Activated CD4-positive, CD25-positive, alpha-beta regulatory T cell treated with anti-CD3 and anti-CD28 coated beads, Interleukin-2, amount 50 U/mL, for 24 hours (primary cell): ENCODE measurements around the gene PLB1.

ENCODE experiments used
- ATAC-seq, 2 donors: fragments of 150-1000 bp; cut with Tn5 transposase; one replicate each; pipeline ENCODE4 v1.10.0; 2021; ENCODE audit warnings: mild to moderate bottlenecking in 1 of 2, moderate library complexity in 1 of 2

The PLB1 gene

GRCh38 chr2:28499282-28499681, 3.4 kb downstream of the PLB1 start:
- no peak for ATAC-seq

DNA sequence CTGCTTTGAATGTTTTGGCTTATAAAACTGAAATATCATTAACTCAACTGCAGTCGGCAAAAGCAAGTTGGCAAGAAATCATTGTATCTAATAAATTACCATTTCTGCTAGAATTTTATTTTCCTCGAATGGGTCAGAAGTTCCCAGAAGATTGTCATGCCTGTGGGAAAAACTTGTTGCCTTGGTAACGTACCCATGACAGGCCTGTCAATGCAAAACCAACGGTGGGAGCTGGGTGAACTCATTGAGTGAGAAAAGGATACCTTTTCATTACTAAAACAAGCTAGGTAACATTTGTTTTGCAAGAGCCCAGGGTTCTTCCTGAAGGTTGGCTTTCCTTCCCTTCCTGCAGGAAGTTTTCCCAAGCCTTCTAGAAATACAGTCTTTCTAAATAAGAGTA, 9.5 kb downstream of the PLB1 start:
- no peak for ATAC-seq

DNA sequence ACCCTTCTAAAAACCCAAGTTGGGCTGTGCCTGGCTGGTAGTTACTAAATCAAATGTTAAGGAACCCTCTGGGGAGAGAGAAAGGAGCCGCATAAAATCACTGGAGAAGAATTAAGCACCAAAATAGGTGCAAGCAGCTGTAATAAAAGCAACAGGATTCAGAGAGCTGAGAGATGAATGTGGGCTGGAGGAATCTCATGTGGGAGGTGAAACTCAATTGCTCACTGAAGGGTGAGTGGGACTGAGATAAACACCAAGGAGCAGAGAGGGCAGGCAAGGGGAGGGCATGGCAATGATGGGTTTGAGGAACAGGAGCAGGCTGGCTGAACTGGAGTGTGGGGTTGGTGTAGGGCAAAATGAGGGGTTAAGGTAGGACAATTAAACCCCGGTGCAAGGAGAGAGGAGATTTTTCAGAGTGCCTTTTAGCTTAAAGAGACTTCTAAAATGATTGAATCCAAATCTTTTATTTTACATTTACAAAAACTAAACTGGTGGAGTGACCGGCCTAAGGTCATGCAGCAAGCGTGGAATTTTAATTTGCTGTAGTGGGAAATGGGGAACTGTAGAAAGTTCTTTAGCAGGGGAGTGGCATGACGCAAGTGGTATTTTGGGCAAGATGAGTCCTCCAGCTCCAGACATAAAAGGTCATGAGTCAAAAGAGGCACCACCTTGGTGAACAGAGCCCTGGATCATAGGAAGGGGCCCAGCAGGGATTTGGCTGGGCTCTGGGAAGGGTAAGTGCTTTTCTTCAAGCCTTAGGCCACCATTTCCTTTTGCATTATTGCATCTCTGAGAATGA, 10.5 kb downstream of the PLB1 start:
- no peak for ATAC-seq

- peak; percentile 96 to 98 for ATAC-seq
Measured at GRCh38 chr2:28507796-28508764, 12.2 kb downstream of the PLB1 start.

GRCh38 chr2:28509361-28509760, 13.5 kb downstream of the PLB1 start:
- ATAC-seq: no peak

GRCh38 chr2:28510184-28510583, 14.3 kb downstream of the PLB1 start:
- ATAC-seq: no peak

GRCh38 chr2:28511871-28512606, 16.2 kb downstream of the PLB1 start:
- no peak for ATAC-seq

DNA sequence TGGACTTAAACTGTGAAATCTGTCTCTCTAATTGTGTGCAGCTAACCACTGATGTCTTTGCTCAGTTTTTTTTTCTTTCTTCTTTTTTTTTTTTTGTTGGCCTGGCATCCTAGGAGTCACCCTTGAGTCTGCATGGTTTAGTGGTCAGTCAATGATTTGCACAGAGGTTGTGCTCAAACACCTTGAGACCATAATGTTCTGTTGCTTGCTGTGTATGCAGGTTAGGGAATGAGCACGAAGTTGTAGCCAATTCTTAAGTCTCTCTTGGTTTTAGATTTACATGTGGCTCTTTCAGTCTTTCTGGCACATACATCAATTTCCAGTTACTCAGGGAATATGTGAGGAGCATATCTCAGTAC, 16.7 kb downstream of the PLB1 start:
- ATAC-seq: no peak

- ATAC-seq: no peak
Measured at GRCh38 chr2:28513097-28513496, 17.2 kb downstream of the PLB1 start.

GRCh38 chr2:28515176-28515751, 19.4 kb downstream of the PLB1 start:
- no peak for ATAC-seq

- ATAC-seq: no peak
Measured at GRCh38 chr2:28516430-28516829, 20.6 kb downstream of the PLB1 start.

DNA sequence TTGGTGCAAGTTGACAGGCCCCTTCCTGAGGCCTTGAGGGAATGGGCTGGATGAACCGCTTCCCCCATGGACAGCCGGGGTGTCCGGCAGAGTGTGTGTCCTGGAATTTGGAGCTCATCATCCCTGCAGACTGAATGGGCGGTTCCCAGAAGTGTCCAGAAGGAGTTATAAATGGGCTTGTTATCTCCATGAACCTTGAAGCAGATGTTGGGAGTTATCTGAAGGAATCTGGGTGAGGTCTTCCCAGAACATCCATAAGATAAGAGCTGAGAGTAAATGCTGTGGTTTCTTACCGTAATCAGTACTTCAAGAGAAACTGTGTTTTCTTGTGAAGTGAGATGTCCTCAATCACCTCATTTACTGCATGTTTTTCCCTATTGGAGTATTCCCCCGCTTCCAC, 21.1 kb downstream of the PLB1 start:
- no peak for ATAC-seq

- no peak for ATAC-seq
Measured at GRCh38 chr2:28521663-28522062, 25.8 kb downstream of the PLB1 start.

- no peak for ATAC-seq
Measured at GRCh38 chr2:28522481-28522880, 26.6 kb downstream of the PLB1 start.

GRCh38 chr2:28523902-28524301, 28.0 kb downstream of the PLB1 start:
- ATAC-seq: no peak

DNA sequence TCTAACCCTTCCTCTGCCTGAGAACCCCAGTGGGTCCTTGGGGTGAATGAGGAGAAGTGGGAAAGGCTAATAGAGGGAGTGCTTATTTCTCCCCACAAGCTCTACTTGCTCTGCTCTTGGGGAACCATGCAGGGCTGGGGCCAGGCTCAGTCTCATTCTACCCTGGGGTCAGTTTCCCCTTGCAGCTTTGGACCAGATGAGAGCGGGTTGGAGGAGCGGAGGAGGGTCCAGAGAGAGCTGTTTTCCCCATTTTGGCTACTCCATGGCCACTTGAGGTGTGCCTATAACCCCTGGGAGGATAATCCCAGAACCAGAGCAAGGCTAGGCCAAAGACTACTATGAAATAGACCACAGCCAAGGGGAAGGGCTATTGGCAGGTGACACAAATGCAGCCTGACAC, 29.6 kb downstream of the PLB1 start:
- no peak for ATAC-seq

GRCh38 chr2:28526527-28527132, 30.8 kb downstream of the PLB1 start:
- ATAC-seq: no peak

GRCh38 chr2:28527196-28527595, 31.3 kb downstream of the PLB1 start:
- ATAC-seq: no peak

GRCh38 chr2:28528206-28528605, 32.3 kb downstream of the PLB1 start:
- no peak for ATAC-seq

DNA sequence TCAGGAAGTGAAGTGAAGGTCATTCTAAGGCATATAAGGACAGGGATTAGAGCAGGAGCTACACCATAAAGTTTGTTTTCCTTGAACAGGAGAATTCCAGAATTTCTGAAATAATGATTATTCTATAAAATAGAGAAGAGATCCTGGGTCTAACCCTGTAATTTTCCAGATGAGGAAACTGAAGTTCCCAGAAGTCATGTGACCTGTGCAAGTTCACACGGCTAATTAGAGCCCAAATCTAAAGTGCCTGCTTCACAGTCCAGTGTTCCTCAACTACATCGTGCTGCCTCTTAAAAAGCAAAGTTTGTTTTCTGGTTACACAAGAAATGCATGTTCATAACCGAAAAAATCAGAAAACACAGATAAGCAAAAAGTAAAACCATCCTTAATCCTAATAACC, 34.9 kb downstream of the PLB1 start:
- ATAC-seq: no peak

DNA sequence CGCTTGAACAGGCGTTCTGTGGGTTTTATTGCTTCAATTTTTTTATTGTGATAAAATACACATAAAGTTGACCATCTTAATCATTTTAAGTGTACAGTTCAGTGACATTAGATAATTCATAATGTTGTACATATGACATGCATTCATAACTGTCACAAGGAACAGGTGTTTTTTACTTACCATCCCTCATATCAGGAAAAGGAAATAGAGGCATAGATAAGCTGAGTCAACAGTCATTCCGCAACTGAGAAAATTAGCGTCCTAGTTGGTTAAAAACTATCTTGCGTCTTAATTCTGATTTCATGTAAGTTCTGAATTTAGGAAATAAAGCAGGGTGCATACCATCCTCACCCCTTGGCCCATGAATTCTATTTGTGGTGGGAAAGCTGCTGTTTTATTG, 36.5 kb downstream of the PLB1 start:
- ATAC-seq: no peak

- ATAC-seq: no peak
Measured at GRCh38 chr2:28533044-28533680, 37.3 kb downstream of the PLB1 start.
